HG03175 (cell line): Measurements from ENCODE around the gene CCK.

Experiments used
- ATAC-seq: cut with Tn5 transposase; IDR thresholded peaks from one replicate; pipeline ENCODE4 v1.9.1; 2021; ENCODE audit warnings: mild to moderate bottlenecking, moderate library complexity; ENCODE audit not compliant: unreplicated experiment

Gene CCK

DNA sequence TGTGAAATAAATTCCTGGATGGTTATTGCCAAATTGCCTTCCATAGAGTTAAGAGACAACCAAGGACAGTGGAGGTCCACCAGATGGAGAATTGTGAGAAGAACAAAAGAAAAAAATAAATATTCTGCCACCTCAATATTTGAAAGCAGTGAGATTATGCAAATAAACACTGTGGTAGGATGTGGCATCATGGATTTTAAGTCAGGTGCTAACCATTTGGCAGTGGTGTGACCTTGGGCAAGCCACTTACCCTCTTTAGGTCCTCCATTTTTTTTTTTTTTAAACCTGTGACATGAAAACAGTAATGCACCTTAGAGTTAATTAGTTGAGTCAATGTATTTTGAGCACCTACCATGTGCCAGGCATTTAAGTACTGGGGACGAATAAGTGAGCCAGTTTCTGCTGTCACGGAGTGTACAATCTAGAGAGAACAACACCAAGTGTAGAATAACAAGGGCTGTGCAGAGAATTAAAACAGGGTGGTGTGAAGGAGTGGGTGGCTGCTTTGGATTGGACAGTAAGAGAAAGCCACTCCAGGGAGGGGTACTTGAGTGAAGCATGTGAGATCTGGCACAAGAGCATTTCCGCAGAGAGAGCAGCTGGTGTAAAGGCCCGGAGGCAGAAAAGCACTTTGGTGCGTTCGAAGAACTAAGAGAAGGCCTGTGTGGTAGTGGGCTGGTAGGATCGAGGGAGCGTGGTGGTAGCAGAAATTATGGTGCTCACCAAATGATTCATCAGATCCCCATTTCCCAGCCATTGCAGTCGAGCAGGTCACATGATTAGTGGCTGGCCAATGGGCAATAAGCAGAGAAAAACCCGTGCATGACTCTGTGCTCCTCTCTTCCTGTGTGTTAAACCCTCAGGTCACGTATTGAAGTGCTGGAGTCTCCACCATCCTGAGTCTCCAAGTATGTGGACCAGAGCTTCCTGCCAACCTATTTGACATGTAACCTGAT is 39.2 kb downstream of the CCK start:
- ATAC-seq: no peak

GRCh38 chr3:42225486-42226363 is 40.3 kb downstream of the CCK start:
- ATAC-seq: no peak

DNA sequence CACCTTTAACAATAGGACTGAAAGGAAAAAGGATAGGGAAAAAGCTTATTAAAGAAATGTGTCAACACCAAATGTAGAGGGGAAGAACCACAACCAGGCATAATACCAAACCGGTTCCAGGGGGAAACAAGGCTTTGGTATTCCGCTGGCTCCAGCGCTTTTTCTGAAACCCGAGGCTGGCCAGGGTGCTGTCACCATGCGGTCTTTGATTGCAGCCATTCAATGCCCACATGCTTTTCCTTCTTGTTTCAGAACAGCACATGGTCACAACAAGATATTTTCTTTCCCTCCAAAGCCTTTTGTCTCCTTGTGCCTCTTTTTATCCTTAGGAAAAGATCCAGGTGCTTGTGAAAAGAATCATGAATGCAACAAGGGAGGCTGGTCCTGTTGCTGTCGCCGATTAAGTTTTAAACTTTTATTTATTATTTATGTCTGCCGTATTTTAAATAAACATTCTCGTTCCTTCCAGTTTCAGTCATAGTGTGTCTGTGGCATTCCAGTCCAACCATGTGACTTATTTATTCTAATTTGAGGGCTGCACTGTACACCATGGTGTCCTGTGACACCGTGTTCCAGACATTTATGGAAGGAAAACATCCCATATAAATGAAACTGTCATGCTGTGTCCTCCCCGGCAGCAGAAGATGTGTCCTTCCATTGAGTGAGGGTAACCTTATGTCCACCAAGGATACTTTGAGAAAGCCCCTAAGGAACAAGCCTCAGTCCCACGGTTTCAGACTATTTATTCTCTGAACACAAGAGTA is 41.1 kb downstream of the CCK start:
- ATAC-seq: no peak

DNA sequence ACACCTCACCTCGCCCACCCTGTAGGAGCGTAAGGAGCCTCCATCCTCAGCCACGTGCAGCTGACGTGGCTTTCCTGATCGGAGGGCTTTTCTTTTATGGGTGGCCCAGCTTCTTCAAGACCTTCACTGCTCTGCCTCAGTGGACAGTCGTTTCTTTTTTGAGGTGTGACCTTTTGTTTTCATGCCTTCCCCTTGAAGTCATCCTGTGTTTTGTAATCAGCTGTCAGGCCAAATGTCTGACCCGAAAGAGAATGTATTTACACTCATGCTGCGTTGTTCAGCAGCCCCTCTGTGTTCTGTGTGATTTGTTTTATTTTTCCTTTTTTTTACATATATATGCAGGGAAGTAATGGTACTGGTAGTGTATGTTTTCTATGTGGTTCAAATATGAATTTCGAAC is 41.8 kb downstream of the CCK start:
- no peak for ATAC-seq

GRCh38 chr3:42222942-42223693 is 42.9 kb downstream of the CCK start:
- no peak for ATAC-seq

- no peak for ATAC-seq
Observed at GRCh38 chr3:42220436-42221121, 45.4 kb downstream of the CCK start.

DNA sequence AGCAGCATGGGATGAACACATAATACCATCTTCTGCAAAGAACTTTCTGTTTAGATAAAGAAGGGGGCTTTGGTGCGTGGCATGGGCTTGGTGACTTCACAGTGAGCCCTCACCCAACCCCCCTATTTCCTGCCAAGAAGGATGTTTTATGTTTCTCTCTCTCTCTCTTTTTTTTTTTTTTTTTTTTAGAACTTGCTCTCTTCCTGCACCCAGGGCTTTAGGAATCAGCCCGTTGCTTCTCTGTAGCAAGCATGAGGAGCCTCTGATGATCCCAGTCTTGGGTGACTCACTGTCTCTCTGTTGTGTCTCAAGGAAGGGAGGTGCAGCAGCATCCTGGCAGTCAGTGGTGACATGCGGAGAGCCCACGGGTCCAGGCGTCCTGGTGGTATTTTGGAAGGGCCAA is 49.1 kb downstream of the CCK start:
- ATAC-seq: no peak

DNA sequence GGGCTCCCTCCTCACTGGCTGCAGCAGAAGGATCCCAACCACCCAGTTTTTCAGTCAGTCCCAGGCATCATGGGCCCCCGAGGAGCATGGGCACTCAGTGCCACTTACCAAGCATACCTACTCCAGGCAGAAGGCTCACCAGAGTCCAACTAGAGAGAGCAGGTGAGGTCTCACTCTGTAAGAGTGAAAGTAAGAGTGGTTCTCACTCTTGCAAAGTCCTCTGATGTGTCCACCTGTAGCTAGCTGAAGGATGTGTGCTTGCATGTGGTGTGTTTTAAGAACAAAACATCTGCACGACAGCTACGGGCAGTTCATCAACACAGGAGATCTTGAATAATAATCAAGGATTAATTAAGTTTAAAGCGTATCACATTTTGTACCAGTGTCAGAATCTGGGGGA is 49.7 kb downstream of the CCK start:
- peak; percentile 80 for ATAC-seq

- peak; percentile 43 for ATAC-seq
Observed at GRCh38 chr3:42214565-42215283, 51.3 kb downstream of the CCK start.

DNA sequence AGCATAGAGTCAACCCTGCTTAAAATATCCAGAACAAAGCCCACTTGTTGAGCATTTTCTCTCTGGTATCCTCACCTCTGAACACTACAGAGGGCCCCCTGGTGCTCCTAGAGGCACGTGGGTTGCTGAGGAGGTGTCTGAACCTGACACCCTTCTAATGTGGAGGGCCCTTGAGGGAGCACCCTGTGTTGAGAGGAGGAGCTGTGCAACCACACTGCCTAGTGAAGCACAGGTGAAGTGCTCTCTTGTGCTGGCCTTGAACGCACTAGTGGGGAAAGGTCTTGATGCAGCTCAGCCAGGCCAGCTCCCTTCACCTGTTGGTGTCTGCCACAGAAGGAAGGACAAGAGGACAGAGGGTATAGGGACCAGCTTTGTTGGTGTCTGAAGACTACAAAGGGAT is 51.9 kb downstream of the CCK start:
- ATAC-seq: no peak

DNA sequence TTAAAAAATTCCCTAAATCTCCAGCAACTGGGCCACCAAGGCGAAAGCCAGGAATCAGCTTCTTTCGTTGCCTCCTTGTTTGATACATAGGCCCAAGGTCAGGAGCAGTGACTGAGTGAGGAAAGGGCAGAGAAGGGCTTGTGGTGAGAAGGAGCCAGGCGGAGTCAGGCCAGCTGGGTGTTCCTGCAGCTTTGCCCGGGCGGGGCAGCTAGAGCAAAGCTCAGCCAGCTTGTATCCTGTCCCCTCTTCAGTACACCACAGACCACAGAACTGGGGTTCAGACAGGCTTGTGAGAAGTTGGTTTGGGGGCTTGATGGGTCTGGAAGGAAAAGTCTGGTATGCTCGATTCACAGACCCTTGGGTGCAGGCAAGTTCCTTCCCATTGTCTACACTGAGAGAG is 52.6 kb downstream of the CCK start:
- no peak for ATAC-seq

DNA sequence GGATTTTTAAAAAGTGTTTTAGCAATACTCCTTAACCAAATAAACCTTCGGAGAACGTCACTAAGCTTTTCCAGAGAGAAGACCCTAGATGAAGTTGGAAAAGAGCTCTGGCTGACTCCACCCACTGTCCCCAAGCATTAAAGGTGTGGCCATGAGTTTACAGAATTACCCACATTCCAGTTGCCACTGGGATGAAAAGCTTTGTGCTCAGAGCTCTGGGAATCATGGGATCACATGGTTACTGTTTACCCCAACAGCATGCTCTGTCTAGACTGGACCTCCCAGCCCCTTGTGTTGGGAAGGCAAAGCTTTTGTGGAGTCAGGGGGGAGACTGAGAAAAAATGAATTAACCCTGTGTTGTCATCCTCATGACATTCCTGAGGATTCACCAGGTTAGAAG is 55.3 kb downstream of the CCK start:
- ATAC-seq: no peak

DNA sequence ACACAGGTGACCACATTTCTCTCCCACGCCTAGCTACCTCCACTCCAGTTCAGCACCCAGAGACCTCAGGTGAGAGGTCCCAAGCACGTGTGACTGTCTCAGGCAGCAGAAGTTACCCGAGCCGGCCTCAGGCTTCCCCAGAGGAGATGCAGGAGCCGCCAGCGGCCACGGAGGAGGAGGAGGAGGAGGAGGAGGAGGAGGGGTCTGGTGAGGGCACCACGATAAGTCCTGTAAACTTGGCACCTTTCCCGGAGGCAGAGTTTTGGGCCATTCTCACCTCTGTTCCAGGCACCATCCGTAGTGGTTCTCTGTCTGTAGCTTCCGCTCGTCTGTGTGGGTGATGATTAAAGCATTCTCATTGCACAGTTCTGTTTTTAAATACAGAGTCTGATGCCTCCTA is 56.1 kb downstream of the CCK start:
- ATAC-seq: no peak
